HepG2 (cell line): ENCODE data around the gene DUS1L. TPM values are rescaled to one million over a fixed set of nuclear protein-coding genes. Genes with fewer than 3 reads are reported as not detected.

Experiments
- GZF1 ChIP-seq: sonication (generic); formaldehyde crosslinking; IDR thresholded peaks from 2 replicates; pipeline ENCODE4 v1.5.1; 2020; ENCODE audit warnings: mild to moderate bottlenecking, missing genetic modification reagents
- SALL1 ChIP-seq: sonication (generic); formaldehyde crosslinking; IDR thresholded peaks from 2 replicates; pipeline ENCODE4 v1.8.0; 2022; ENCODE audit warnings: mild to moderate bottlenecking, missing genetic modification reagents
- SRSF9 ChIP-seq: fragments of 200-400 bp; formaldehyde crosslinking; IDR thresholded peaks from 2 replicates; pipeline ENCODE4 v1.6.1; 2018; ENCODE audit warnings: borderline replicate concordance, mild to moderate bottlenecking, low read depth, low read length; ENCODE audit not compliant: insufficient read depth, poor library complexity, severe bottlenecking
- TEAD3 ChIP-seq: optimal IDR thresholded peaks from 2 replicates; pipeline ENCODE3; 2016; ENCODE audit warnings: borderline replicate concordance
- U2AF2 ChIP-seq: fragments of 200-400 bp; formaldehyde crosslinking; IDR thresholded peaks from 2 replicates; pipeline ENCODE4 v1.6.1; 2017; ENCODE audit warnings: low read depth, mild to moderate bottlenecking, low read length
- ZMAT3 ChIP-seq: sonication (generic); formaldehyde crosslinking; conservative IDR thresholded peaks from 2 replicates; pipeline ENCODE4 v1.7.0; 2021; ENCODE audit warnings: missing genetic modification reagents
- ZNF230 ChIP-seq: sonication (generic); formaldehyde crosslinking; IDR thresholded peaks from 2 replicates; pipeline ENCODE4 v1.4.0; 2020; ENCODE audit warnings: mild to moderate bottlenecking, missing genetic modification reagents
- ZNF354B ChIP-seq: sonication (generic); formaldehyde crosslinking; IDR thresholded peaks from 2 replicates; pipeline ENCODE4 v1.8.0; 2022; ENCODE audit warnings: mild to moderate bottlenecking, missing genetic modification reagents
- ZSCAN22 ChIP-seq: sonication (generic); formaldehyde crosslinking; IDR thresholded peaks from 2 replicates; pipeline ENCODE4 v1.4.0; 2020; ENCODE audit warnings: mild to moderate bottlenecking, missing genetic modification reagents
- polyA plus RNA-seq, 8 experiments: library from polyadenylated mRNA; depleted of rRNA in 3 of 8; stranded (reverse) in 7 of 8; unstranded in 1 of 8; fragments of >200 nt; fragmentation: Illumina TruSeq in 4 of 8; extraction: Trizol in 4 of 8; gene quantifications; 2 replicates each; pipeline versions ENCODE4 v1.2.1 to v1.2.3, GENCODE V29; 2011 to 2016; ENCODE audit warnings: low read depth in 4 of 8, missing spikeins in 1 of 8, mixed read lengths in 1 of 8; ENCODE audit not compliant: insufficient read depth in 1 of 8
- total RNA-seq, 5 experiments: library from RNA; depleted of rRNA; stranded (reverse); fragments of >200 nt; fragmentation: Illumina TruSeq; extraction: Trizol; gene quantifications; 2 replicates each; pipeline ENCODE4 v1.2.3, GENCODE V29; 2016; ENCODE audit warnings: low read depth in 1 of 5
- TF ChIP-seq, protein P1 (sequence below): IDR thresholded peaks from 2 replicates; pipeline ENCODE4 v1.6.1; 2012; ENCODE audit warnings: inconsistent platforms
- TF ChIP-seq, protein P2 (sequence below): sonication (generic); formaldehyde crosslinking; IDR thresholded peaks from 2 replicates; pipeline ENCODE4 v1.9.0; 2021; ENCODE audit warnings: missing genetic modification reagents, mild to moderate bottlenecking, borderline replicate concordance
- TF ChIP-seq, protein P3 (sequence below): sonication (generic); formaldehyde crosslinking; IDR thresholded peaks from 2 replicates; pipeline ENCODE4 v1.9.0; 2022; ENCODE audit warnings: low read depth, missing genetic modification reagents
- TF ChIP-seq, protein P4 (sequence below): sonication (generic); formaldehyde crosslinking; IDR thresholded peaks from 2 replicates; pipeline ENCODE4 v1.9.0; 2021; ENCODE audit warnings: missing genetic modification reagents, borderline replicate concordance
- TF ChIP-seq, protein P5 (sequence below): sonication (generic); formaldehyde crosslinking; IDR thresholded peaks from 2 replicates; pipeline ENCODE4 v1.4.0; 2020; ENCODE audit warnings: mild to moderate bottlenecking, missing genetic modification reagents
- TF ChIP-seq, protein P6 (sequence below): sonication (generic); formaldehyde crosslinking; IDR thresholded peaks from 2 replicates; pipeline ENCODE4 v1.5.0; 2020; ENCODE audit warnings: mild to moderate bottlenecking, missing genetic modification reagents, moderate library complexity

Gene DUS1L
- total and polyA plus RNA-seq, 2 of the 13 experiments (the other 11 are each of a cell fraction or from before 2014, with no cell fraction given), result 81.0 to 109 TPM

DNA sequence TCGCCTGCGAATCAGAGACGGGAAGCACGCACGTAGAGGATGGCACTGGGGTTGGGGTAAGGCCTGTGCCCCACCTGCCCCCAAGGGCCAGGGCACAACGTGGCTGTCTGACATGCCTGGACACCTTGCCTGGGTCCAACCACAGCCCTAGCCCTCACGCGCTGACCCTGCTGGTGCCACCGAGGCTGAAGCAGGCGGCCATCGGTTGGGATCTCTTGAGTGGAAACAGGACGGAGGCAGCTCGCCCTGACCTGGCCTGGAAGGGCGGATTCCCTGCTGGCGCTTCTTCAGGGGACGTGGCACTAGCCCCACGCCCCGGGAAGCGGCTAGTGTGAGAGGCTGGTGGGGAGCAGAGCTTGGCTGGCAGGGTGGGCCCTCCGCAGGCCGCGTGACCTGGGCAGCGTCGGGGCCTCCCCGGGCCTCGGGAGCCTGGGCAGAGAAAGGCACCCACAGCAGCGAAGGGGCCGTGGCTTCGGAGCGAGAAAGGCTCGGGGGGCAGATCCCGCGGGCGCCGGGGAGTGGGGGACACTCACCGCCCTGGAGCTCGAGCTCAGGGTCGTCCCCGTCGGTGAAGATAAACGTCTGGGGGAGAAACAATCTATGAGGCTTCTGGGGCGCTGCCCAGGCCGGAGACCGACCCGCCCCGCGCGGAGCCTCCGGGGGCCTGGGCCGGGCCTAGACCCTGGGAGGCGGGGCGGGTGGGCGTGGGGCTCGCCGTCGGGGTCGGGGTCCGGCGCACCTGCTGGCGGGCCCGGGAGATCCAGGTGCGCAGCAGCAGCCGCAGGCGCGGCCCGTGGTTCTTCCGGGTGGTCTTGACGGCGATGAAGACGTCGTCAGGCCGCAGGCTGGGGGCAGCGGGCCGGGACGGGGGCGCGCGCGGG, 14.6 kb downstream of the DUS1L start (continued):
- TF ChIP-seq, protein P1, sequence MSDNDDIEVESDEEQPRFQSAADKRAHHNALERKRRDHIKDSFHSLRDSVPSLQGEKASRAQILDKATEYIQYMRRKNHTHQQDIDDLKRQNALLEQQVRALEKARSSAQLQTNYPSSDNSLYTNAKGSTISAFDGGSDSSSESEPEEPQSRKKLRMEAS, result peak; percentile 46
- TF ChIP-seq ZSCAN22 (CRISPR knock-in tag) (no peak), TEAD3 (peak; percentile 31), ZNF230 (0 out of 2 replicates have a peak, but pooled peaks have one; percentile 32), ZMAT3 (0 out of 2 replicates have a peak, but pooled peaks have one; percentile 5), SRSF9 (no peak), U2AF2 (no peak), GZF1 (CRISPR knock-in tag) (peak; percentile 16; the same call in 1 of the 2 replicates), ZNF354B (CRISPR knock-in tag) (no peak), SALL1 (peak; percentile 22)
- TF ChIP-seq, protein P2, sequence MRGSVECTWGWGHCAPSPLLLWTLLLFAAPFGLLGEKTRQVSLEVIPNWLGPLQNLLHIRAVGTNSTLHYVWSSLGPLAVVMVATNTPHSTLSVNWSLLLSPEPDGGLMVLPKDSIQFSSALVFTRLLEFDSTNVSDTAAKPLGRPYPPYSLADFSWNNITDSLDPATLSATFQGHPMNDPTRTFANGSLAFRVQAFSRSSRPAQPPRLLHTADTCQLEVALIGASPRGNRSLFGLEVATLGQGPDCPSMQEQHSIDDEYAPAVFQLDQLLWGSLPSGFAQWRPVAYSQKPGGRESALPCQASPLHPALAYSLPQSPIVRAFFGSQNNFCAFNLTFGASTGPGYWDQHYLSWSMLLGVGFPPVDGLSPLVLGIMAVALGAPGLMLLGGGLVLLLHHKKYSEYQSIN, result no peak
- TF ChIP-seq, protein P3, sequence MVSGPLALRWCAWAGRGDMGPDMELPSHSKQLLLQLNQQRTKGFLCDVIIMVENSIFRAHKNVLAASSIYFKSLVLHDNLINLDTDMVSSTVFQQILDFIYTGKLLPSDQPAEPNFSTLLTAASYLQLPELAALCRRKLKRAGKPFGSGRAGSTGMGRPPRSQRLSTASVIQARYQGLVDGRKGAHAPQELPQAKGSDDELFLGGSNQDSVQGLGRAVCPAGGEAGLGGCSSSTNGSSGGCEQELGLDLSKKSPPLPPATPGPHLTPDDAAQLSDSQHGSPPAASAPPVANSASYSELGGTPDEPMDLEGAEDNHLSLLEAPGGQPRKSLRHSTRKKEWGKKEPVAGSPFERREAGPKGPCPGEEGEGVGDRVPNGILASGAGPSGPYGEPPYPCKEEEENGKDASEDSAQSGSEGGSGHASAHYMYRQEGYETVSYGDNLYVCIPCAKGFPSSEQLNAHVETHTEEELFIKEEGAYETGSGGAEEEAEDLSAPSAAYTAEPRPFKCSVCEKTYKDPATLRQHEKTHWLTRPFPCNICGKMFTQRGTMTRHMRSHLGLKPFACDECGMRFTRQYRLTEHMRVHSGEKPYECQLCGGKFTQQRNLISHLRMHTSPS (CRISPR knock-in tag), result no peak; the same call in 1 of the 2 replicates
- TF ChIP-seq, protein P4, sequence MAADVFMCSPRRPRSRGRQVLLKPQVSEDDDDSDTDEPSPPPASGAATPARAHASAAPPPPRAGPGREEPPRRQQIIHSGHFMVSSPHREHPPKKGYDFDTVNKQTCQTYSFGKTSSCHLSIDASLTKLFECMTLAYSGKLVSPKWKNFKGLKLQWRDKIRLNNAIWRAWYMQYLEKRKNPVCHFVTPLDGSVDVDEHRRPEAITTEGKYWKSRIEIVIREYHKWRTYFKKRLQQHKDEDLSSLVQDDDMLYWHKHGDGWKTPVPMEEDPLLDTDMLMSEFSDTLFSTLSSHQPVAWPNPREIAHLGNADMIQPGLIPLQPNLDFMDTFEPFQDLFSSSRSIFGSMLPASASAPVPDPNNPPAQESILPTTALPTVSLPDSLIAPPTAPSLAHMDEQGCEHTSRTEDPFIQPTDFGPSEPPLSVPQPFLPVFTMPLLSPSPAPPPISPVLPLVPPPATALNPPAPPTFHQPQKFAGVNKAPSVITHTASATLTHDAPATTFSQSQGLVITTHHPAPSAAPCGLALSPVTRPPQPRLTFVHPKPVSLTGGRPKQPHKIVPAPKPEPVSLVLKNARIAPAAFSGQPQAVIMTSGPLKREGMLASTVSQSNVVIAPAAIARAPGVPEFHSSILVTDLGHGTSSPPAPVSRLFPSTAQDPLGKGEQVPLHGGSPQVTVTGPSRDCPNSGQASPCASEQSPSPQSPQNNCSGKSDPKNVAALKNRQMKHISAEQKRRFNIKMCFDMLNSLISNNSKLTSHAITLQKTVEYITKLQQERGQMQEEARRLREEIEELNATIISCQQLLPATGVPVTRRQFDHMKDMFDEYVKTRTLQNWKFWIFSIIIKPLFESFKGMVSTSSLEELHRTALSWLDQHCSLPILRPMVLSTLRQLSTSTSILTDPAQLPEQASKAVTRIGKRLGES (CRISPR knock-in tag), result no peak
- TF ChIP-seq, protein P5, sequence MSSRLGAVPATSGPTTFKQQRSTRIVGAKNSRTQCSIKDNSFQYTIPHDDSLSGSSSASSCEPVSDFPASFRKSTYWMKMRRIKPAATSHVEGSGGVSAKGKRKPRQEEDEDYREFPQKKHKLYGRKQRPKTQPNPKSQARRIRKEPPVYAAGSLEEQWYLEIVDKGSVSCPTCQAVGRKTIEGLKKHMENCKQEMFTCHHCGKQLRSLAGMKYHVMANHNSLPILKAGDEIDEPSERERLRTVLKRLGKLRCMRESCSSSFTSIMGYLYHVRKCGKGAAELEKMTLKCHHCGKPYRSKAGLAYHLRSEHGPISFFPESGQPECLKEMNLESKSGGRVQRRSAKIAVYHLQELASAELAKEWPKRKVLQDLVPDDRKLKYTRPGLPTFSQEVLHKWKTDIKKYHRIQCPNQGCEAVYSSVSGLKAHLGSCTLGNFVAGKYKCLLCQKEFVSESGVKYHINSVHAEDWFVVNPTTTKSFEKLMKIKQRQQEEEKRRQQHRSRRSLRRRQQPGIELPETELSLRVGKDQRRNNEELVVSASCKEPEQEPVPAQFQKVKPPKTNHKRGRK, result no peak
- TF ChIP-seq, protein P6, sequence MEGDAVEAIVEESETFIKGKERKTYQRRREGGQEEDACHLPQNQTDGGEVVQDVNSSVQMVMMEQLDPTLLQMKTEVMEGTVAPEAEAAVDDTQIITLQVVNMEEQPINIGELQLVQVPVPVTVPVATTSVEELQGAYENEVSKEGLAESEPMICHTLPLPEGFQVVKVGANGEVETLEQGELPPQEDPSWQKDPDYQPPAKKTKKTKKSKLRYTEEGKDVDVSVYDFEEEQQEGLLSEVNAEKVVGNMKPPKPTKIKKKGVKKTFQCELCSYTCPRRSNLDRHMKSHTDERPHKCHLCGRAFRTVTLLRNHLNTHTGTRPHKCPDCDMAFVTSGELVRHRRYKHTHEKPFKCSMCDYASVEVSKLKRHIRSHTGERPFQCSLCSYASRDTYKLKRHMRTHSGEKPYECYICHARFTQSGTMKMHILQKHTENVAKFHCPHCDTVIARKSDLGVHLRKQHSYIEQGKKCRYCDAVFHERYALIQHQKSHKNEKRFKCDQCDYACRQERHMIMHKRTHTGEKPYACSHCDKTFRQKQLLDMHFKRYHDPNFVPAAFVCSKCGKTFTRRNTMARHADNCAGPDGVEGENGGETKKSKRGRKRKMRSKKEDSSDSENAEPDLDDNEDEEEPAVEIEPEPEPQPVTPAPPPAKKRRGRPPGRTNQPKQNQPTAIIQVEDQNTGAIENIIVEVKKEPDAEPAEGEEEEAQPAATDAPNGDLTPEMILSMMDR (CRISPR knock-in tag), result 0 out of 2 replicates have a peak, but pooled peaks have one; percentile 11
